DND-41 (cell line): Measurements from ENCODE around the gene CEP131.

Experiments
- CTCF ChIP-seq: IDR thresholded peaks from 2 replicates; pipeline ENCODE4 v1.5.1; 2012; ENCODE audit warnings: borderline replicate concordance, low read length, moderate library complexity, mild to moderate bottlenecking; ENCODE audit not compliant: poor library complexity, severe bottlenecking; ENCODE audit errors: extremely low read depth
- EZH2 ChIP-seq: IDR thresholded peaks from 3 replicates; pipeline ENCODE4 v1.6.1; 2012; ENCODE audit warnings: borderline replicate concordance, low read depth, mild to moderate bottlenecking, moderate library complexity, low read length, inconsistent platforms; ENCODE audit not compliant: severe bottlenecking

GRCh38 chr17:81164371-81165245 is 58.2 kb downstream of the CEP131 start:
- TF ChIP-seq EZH2 (no peak), CTCF (no peak)
